AG08396 (cell line): ENCODE measurements around the gene XXYLT1.
"Not testable (repeated sequence)": the region's sequence is repeated elsewhere in the genome, so short reads cannot be mapped to it uniquely, and the experiment has no call there.

Source experiments
- DNase-seq: peaks from one replicate; pipeline ENCODE4 v3.0.0; 2012; ENCODE audit warnings: low spot score, mixed read lengths

Gene XXYLT1

GRCh38 chr3:195063581-195064193 is 207.3 kb downstream of the XXYLT1 start:
- no peak for DNase-seq

GRCh38 chr3:195062866-195063540 is 208.0 kb downstream of the XXYLT1 start:
- no peak for DNase-seq

GRCh38 chr3:195061756-195062655 is 209.0 kb downstream of the XXYLT1 start:
- no peak for DNase-seq

- DNase-seq = no peak
Observed at GRCh38 chr3:195060531-195061291, 210.2 kb downstream of the XXYLT1 start.

- no peak for DNase-seq
Observed at GRCh38 chr3:195060217-195060481, 210.8 kb downstream of the XXYLT1 start.

GRCh38 chr3:195059471-195060216 is 211.3 kb downstream of the XXYLT1 start:
- DNase-seq = no peak

- DNase-seq = no peak
Observed at GRCh38 chr3:195059006-195059350, 212.0 kb downstream of the XXYLT1 start.

DNA sequence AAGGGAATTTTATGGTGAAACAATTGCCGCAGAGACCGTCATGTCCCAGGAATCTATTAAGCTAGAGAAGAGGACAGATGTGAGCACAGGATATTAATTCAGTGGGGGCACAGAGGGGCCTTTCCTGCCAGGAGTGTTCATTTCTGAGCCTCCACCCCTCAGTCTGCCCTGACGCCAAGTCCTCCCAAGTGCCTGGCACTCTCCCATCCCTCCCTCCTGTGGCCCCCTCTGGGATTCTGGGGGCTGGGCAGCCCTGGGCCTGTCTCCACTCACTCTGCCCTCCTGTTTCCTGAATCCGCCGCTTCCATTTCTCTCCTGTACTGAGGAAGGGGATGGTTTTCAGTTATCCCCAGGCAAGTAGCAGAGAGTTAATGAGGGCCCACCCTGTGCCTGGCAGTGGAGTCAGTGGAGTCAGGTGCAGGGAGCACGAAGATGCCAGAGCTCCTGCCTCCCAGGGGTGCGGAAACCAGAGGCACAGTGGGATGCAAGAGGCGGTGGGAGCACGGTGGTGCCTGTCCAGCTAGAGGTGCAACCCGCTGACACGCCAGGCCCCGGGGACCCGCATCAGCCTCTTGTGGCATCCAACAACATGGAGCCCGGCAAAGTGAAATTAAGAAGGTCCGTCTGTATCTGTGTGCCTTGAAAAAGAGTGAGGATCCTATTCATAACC is 212.5 kb downstream of the XXYLT1 start:
- no peak for DNase-seq

DNA sequence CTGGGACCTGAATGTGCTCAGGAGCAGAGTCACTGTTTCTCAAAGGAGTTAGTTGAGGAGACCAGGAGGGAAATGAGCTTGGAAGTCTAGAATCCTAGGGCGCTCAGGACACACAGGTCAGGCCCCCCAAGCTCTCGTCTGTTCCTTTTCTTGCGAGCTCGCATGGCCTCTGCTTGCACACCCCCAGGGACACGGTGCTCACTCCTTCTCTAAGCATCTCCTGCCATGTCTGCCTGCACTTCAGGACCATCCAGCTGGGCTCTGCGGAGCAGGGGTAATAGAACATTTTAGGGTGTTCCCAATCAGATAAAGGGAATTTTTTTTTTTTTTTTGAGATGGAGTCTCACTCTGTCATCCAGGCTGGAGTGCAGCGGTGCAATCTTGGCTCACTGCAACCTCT is 213.2 kb downstream of the XXYLT1 start:
- DNase-seq = no peak

- no peak for DNase-seq
Observed at GRCh38 chr3:195056506-195056905, 214.5 kb downstream of the XXYLT1 start.

- DNase-seq = no peak
Observed at GRCh38 chr3:195054311-195054710, 216.6 kb downstream of the XXYLT1 start.

- DNase-seq = no peak
Observed at GRCh38 chr3:195052939-195053338, 218.0 kb downstream of the XXYLT1 start.

DNA sequence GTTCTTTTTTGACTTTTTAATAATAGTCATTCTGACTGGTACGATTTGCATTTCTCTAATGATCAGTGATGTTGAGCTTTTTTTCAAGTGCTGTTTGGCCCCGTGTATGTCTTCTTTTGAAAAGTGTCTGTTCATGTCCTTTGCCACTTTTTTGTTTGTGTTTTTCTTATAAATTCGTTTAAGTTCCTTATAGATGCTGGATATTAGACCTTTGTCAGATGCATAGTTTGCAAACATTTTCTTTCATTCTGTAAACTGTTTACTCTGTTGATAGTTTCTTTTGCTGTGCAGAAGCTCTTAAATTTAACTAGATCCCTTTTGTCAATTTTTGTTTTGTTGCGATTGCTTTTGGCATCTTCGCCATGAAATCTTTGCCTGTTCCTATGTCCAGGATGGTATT is 220.7 kb downstream of the XXYLT1 start:
- DNase-seq = not testable (repeated sequence)

- no peak for DNase-seq
Observed at GRCh38 chr3:195048059-195048905, 222.7 kb downstream of the XXYLT1 start.

DNA sequence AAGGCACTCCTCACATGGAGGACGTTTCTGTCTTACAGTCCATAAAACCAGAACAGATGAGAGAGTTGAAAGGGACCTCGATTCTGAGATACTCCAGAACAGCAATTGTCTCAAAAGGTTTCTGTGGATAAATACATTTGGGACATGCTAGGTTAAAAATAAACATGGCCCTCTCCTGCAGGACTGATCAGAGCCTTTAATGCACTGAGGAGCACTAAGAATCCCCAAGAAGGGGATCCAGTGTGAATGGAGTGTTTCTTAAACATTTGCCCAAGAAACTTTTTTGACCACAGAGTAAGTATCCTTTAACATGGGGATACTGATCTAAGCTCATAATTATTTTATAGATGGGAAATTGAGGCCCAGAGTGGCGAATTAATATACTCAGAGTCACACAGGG is 223.4 kb downstream of the XXYLT1 start:
- no peak for DNase-seq

- no peak for DNase-seq
Observed at GRCh38 chr3:195046441-195046840, 224.5 kb downstream of the XXYLT1 start.

GRCh38 chr3:195045481-195046210 is 225.3 kb downstream of the XXYLT1 start:
- DNase-seq = no peak

GRCh38 chr3:195044411-195044810 is 226.5 kb downstream of the XXYLT1 start:
- DNase-seq = no peak

DNA sequence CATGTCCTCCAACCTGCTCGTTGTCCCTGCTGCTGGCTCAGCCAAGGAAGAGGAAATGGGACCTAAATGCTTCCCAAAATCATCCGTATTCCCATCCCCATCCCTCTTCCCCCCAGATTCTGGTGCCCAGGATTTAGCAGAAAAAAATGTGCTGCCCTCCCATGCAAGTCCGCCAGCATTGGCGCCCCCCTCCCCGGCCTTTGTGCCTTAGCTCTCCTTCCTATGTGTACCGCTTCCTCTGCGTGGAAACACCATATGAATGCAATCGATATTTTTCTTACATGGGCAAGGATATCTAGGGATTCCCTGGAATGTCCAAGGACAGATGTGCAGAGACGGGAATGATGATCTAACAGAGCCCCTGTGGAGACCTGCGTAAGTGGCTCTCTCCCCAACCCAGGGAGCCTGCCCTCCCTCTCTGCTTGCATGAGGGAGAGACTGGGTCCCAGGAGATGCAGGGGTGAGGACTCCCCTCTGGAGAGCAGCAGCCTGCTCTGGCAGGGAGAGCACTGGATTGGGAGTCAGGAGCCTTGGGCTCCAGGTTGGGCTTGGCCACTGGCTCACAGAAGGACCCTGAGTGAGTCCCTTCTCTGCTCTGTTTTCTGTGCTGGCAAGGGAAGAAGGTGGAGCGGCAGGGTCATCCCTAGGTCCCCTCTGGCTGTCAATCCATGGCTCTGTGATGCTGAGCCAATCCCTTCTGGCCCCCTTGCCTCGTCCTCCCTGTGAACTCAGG is 227.2 kb downstream of the XXYLT1 start:
- DNase-seq = no peak
